HepG2 (cell line): ENCODE data around the gene ELFN1. TPM values are rescaled to one million over a fixed set of nuclear protein-coding genes. Genes with fewer than 3 reads are reported as not detected.

Experiments
- ATAC-seq: fragments of 200-7000 bp; cut with Tn5 transposase; 3 replicates; pipeline ENCODE4 v1.9.1; 2020; ENCODE audit warnings: mild to moderate bottlenecking, moderate library complexity
- BruUV-seq: library from RNA; stranded (reverse); fragments of 400-500 nt; replicated peaks from 2 replicates; lab custom pipeline; 2021; lab: Mats Ljungman, UMichigan
- CTCF ChIA-PET: fragments of 300-600 bp; formaldehyde crosslinking; extraction: SDS; loops from one replicate; lab custom pipeline; 2021; ENCODE audit warnings: low total read pairs, inconsistent platforms, low intra/inter-chr PET ratio; lab: Yijun Ruan, JAX
- POLR2A ChIA-PET: fragments of 350-600 bp; sonication (Branson Sonifier 250); formaldehyde crosslinking; loops from one replicate; lab custom pipeline; 2020; ENCODE audit warnings: antibody characterized with exemption, inconsistent platforms; lab: Yijun Ruan, JAX
- DNase-seq: peaks from one replicate; pipeline ENCODE4 v3.0.0-alpha.2; 2015; ENCODE audit warnings: low spot score
- FAIRE-seq: peaks from 3 replicates; lab custom pipeline; 2011; peaks lifted over from hg19 to GRCh38; lab: Jason Lieb, UNC
- H2AFZ ChIP-seq: one replicate; pipeline ENCODE4 v1.6.1; 2011; ENCODE audit warnings: low read length, inconsistent platforms
- H3K27ac ChIP-seq: fragments of 300-600 bp; 3 replicates; pipeline ENCODE4 v1.8.0; 2011; ENCODE audit warnings: mixed run types, mild to moderate bottlenecking, mixed read lengths, low read length, inconsistent platforms; ENCODE audit not compliant: insufficient read depth; ENCODE audit errors: extremely low read length
- H3K27me3 ChIP-seq, 2 experiments: fragments of 200-600 bp in 1 of 2; 2 replicates in 1 of 2; 3 replicates in 1 of 2; pipeline versions ENCODE4 v1.6.0 to v1.8.0; 2011; ENCODE audit warnings: low read length in 2 of 2, mild to moderate bottlenecking in 2 of 2, moderate library complexity in 2 of 2, inconsistent platforms in 1 of 2; ENCODE audit not compliant: insufficient read depth in 2 of 2, control insufficient read depth in 1 of 2
- H3K36me3 ChIP-seq, 2 experiments: fragments of 200-600 bp in 1 of 2; replicated peaks in 1 of 2; 2 replicates in 1 of 2; 3 replicates in 1 of 2; pipeline versions ENCODE4 v1.5.1 to v1.8.0; 2011; ENCODE audit warnings: low read length in 2 of 2, inconsistent platforms in 1 of 2; ENCODE audit not compliant: insufficient read depth in 2 of 2, control insufficient read depth in 1 of 2
- H3K4me1 ChIP-seq: 2 replicates; pipeline ENCODE4 v1.5.1; 2012; ENCODE audit warnings: low read length, inconsistent platforms; ENCODE audit not compliant: insufficient read depth
- H3K4me2 ChIP-seq: 2 replicates; pipeline ENCODE4 v1.6.0; 2011; ENCODE audit warnings: low read depth, low read length, inconsistent platforms
- H3K4me3 ChIP-seq, 3 experiments: fragments of 200-600 bp in 1 of 3; sonication (generic), shearing (Covaris generic) in 1 of 3; replicated peaks in 1 of 3; 2 replicates each; pipeline ENCODE4 v1.5.1; 2011 to 2016; ENCODE audit warnings: low read length in 3 of 3, inconsistent platforms in 2 of 3, low read depth in 2 of 3, mild to moderate bottlenecking in 2 of 3, control low read depth in 1 of 3, mixed read lengths in 1 of 3; ENCODE audit not compliant: insufficient read depth in 1 of 3
- H3K79me2 ChIP-seq: one replicate; pipeline ENCODE4 v1.6.1; 2011; ENCODE audit warnings: low read length, inconsistent platforms; ENCODE audit not compliant: insufficient read depth
- H3K9ac ChIP-seq: 2 replicates; pipeline ENCODE4 v1.6.0; 2011; ENCODE audit warnings: mild to moderate bottlenecking, low read depth, low read length, inconsistent platforms; ENCODE audit not compliant: insufficient read depth
- H3K9me3 ChIP-seq: 2 replicates; pipeline ENCODE4 v1.5.1; 2012; ENCODE audit warnings: mild to moderate bottlenecking, low read length
- H4K20me1 ChIP-seq: 2 replicates; pipeline ENCODE4 v1.6.0; 2011; ENCODE audit warnings: inconsistent platforms, mild to moderate bottlenecking, low read length, moderate library complexity; ENCODE audit not compliant: insufficient read depth
- MIER2 ChIP-seq: IDR thresholded peaks from 2 replicates; pipeline ENCODE4 v1.6.1; 2016; ENCODE audit warnings: missing biosample characterization, missing genetic modification reagents
- PRDM15 ChIP-seq: sonication (generic); formaldehyde crosslinking; IDR thresholded peaks from 2 replicates; pipeline ENCODE4 v1.4.0; 2020; ENCODE audit warnings: missing genetic modification reagents
- TBL1XR1 ChIP-seq: fragments of 150-350 bp; IDR thresholded peaks from 2 replicates; pipeline ENCODE4 v1.6.1; 2014; ENCODE audit warnings: borderline replicate concordance, low read length; ENCODE audit not compliant: partially characterized antibody
- ZFP91 ChIP-seq: sonication (generic); formaldehyde crosslinking; IDR thresholded peaks from 2 replicates; pipeline ENCODE4 v1.9.0; 2022; ENCODE audit warnings: missing genetic modification reagents, mild to moderate bottlenecking, borderline replicate concordance
- ZMYM4 ChIP-seq: sonication (generic); formaldehyde crosslinking; IDR thresholded peaks from 2 replicates; pipeline ENCODE4 v1.8.1; 2023; ENCODE audit warnings: mild to moderate bottlenecking, missing genetic modification reagents
- ZNF652 ChIP-seq: IDR thresholded peaks from 2 replicates; pipeline ENCODE4 v1.6.1; 2016; ENCODE audit warnings: low read depth, borderline replicate concordance
- WGBS: methylation state at CpG from one replicate; pipeline ENCODE4 v1.1.6; 2017; ENCODE audit warnings: low lambda C conversion rate; 5-methylcytosine and 5-hydroxymethylcytosine counted together
- in situ Hi-C: cut with HindIII; loops from 2 replicates; pipeline ENCODE4 v1.10.0; 2017; ENCODE audit warnings: low pct_unique_long_range_greater_than_20kb; ENCODE audit not compliant: extremely low pct_ligation_motif_present
- intact Hi-C: fragments of 100-400 bp; cut with micrococcal nuclease; formaldehyde crosslinking; loops from one replicate; pipeline ENCODE4 v1.10.0; 2022; ENCODE audit not compliant: unreplicated experiment
- polyA plus RNA-seq, 8 experiments: library from polyadenylated mRNA; depleted of rRNA in 3 of 8; stranded (reverse) in 7 of 8; unstranded in 1 of 8; fragments of >200 nt; fragmentation: Illumina TruSeq in 4 of 8; extraction: Trizol in 4 of 8; gene quantifications; 2 replicates each; pipeline versions ENCODE4 v1.2.1 to v1.2.3, GENCODE V29; 2011 to 2016; ENCODE audit warnings: low read depth in 4 of 8, missing spikeins in 1 of 8, mixed read lengths in 1 of 8; ENCODE audit not compliant: insufficient read depth in 1 of 8
- total RNA-seq, 5 experiments: library from RNA; depleted of rRNA; stranded (reverse); fragments of >200 nt; fragmentation: Illumina TruSeq; extraction: Trizol; gene quantifications; 2 replicates each; pipeline ENCODE4 v1.2.3, GENCODE V29; 2016; ENCODE audit warnings: low read depth in 1 of 5
- TF ChIP-seq, protein P1 (sequence below): sonication (generic); formaldehyde crosslinking; IDR thresholded peaks from 2 replicates; pipeline ENCODE4 v1.4.0; 2020; ENCODE audit warnings: mild to moderate bottlenecking, missing genetic modification reagents

ELFN1 gene
- total and polyA plus RNA-seq, 2 of the 13 experiments (the other 11 are each of a cell fraction or from before 2014, with no cell fraction given) = 0.13 to 0.18 TPM

GRCh38 chr7:1691601-1692514 is 21.8 kb downstream of the ELFN1 start:
- TF ChIP-seq PRDM15 (CRISPR knock-in tag) (no peak), MIER2 (CRISPR knock-in tag) (no peak), TBL1XR1 (no peak), ZNF652 (CRISPR knock-in tag) (no peak), ZFP91 (no peak), ZMYM4 (no peak)
- TF ChIP-seq, protein P1, sequence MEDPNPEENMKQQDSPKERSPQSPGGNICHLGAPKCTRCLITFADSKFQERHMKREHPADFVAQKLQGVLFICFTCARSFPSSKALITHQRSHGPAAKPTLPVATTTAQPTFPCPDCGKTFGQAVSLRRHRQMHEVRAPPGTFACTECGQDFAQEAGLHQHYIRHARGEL (CRISPR knock-in tag) = no peak
- no peak overlapping the region for H3K4me2 ChIP-seq
- BruUV-seq = no TSS peak
- no peak overlapping the region for H3K4me3 ChIP-seq
- in situ Hi-C loops (loop anchor here (10.0 kb wide), 1 partner anchor 57 kb away; no protein-coding TSS in a partner anchor), intact Hi-C loops (no loop called here)
- ATAC-seq (no peak), DNase-seq (no peak), FAIRE-seq (no peak)
- H3K4me1 ChIP-seq = no peaks in the 10 kb centered on the region
- H3K27me3 ChIP-seq = peaks cover 3 to 14% of the 10 kb centered on the region in 2 experiments; a peak in 2 of 5 replicates
- WGBS = 53% methylated on average over 13 of the region's 27 CpGs
- no peak overlapping the region for H3K27ac ChIP-seq
- H3K9ac ChIP-seq = no peak overlapping the region
- H3K36me3 ChIP-seq = no peaks in the 10 kb centered on the region
- H4K20me1 ChIP-seq = no peaks in the 10 kb centered on the region
- POLR2A ChIA-PET = no interaction called here
- no peaks in the 10 kb centered on the region for H3K9me3 ChIP-seq
- no peaks in the 10 kb centered on the region for H3K79me2 ChIP-seq
- H2AFZ ChIP-seq = no peak overlapping the region
- CTCF ChIA-PET = no interaction called here
